ENCODE results near the gene KLRC4. TPM values are rescaled to one million over a fixed set of nuclear protein-coding genes. Genes with fewer than 3 reads are reported as not detected.
"Not testable (repeated sequence)": the region's sequence is repeated elsewhere in the genome, so short reads cannot be mapped to it uniquely, and the experiment has no call there.

The KLRC4 gene, protein sequence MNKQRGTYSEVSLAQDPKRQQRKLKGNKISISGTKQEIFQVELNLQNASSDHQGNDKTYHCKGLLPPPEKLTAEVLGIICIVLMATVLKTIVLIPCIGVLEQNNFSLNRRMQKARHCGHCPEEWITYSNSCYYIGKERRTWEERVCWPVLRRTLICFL
- total RNA-seq, result 1.1 TPM

DNA sequence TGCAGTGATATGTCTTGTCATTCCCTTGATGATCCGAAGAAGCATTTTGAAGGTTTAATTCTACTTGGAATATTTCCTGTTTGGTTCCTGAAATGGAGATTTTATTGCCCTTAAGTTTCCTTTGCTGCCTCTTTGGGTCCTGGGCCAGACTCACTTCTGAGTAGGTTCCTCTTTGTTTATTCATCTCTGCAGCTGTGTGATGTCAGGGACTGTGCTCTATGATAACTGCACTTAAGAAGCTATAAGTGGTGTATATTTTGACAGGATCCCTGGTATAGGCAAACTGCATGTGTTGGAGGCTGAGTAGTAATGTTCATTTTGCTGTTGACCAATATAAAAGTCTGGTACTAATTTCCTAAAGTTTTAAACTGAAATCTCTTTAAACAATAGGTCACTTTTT lies at the start of gene KLRC4:
KLRC4 (minus strand) TSS at position 366 of the 400 bp plus-strand sequence; CDS start at position 184, 182 bp downstream.
- no peak for DNase-seq (ENCODE audit: low spot score)

DNA sequence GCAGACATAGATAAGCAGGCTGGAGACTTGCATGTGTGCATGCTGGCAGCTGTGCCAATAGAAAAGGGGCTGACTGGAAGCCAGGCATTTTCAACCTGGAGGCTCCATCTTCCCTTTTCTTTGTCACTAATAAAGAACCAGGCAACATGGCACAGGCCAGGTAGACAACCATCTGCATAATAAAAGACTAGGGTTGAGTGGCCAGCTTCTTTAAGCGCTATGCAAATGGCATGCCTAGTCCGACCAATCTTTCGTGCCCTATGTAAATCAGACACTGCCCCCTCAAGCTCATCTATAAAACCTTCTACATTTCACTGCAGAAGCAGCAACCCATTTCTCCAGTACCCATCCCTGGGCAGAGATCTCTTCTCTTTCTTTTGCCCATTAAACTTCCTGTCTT lies 48.2 kb upstream of the KLRC4 start:
- no peak for DNase-seq (ENCODE audit: low spot score)

DNA sequence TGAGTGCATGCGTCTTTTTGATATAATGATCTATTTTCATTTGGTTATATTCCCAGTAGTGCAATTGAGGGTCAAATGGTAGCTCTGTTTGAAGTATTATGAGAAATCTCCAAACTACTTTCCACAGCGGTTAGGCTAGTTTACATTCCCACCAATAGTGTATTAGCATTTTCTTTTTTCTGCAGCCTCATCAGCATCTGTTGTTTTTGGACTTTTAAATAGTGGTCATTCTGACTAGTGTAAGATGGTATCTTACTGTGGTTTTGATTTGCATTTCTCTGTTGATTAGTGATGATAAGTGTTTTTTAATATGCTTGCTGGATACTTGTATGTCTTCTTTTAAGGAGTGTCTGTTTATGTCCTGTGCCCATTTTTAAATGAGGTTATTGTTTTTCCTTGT lies 47.3 kb upstream of the KLRC4 start:
- no peak for DNase-seq (ENCODE audit: low spot score)

DNA sequence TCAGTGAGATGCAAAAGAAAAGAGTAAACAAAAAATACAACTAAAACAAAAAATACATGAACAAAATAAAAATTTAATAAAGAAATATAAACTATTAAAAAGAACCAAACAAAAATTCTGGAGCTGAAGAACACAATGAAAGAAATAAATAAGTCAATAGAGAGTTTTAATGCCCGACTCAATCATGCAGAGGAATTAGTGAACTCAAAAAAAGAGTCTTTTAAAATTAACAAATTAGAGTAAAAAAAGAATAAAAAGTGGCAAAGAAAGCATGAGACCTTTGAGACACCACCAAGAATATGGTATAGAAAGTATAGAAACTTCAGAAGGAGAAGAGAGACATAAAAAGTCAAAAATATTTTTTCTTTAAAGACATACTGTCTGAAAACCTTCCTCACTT lies 46.2 kb upstream of the KLRC4 start:
- DNase-seq (ENCODE audit: low spot score), result no peak

GRCh38 chr12:10454531-10454930 lies 45.0 kb upstream of the KLRC4 start:
- no peak for DNase-seq (ENCODE audit: low spot score)

GRCh38 chr12:10453156-10453555 lies 43.6 kb upstream of the KLRC4 start, which contains the start of gene KLRC1:
TSS of gene KLRC1 (minus strand) at chr12:10453377. CDS start at chr12:10451156, 2,221 bp downstream.
- DNase-seq (ENCODE audit: low spot score), result no peak

DNA sequence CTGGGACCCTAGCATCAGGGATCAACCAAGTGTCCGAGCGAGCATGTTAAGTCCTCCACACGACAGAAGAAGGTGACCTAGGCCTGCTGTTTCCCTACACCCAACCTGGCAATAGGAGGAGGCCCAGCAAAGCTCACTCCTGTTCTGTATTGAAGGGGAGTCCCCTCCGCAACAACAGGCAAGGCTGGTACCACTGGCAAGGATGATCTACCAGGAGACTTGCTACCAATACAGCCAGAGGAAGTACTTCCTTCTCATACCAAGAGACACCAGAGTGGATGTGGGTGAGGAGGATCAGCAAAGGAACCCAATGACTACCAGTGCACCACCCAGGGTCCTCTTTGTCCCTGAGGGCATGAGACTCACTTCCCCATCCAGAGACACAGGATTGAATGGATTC lies 38.7 kb upstream of the KLRC4 start:
- no peak for DNase-seq (ENCODE audit: low spot score)

GRCh38 chr12:10446052-10446451 lies 36.5 kb upstream of the KLRC4 start:
- not testable (repeated sequence) for DNase-seq (ENCODE audit: low spot score)

DNA sequence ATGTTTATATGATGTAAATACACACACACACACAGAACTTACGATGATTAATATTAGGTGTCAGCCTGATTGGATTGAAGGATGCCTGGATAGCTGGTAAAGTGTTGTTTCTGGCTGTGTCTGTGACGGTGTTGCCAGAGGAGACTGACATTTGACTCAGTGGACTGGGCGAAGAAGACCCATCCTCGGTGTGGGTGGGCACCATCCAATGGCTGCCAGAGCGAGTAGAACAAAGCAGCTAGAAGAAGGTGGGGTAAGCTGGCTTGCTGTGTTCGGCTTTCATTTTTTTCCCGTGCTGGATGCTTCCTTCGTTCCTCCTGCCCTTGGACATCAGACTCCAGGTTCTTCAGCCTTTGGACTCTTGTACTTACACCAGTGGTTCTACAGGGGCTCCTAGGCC lies 31.6 kb upstream of the KLRC4 start:
- not testable (repeated sequence) for DNase-seq (ENCODE audit: low spot score)

- DNase-seq (ENCODE audit: low spot score), result not testable (repeated sequence)
Measured at GRCh38 chr12:10439608-10440274, 30.2 kb upstream of the KLRC4 start.

- DNase-seq (ENCODE audit: low spot score), result not testable (repeated sequence)
Measured at GRCh38 chr12:10437601-10438000, 28.0 kb upstream of the KLRC4 start.

DNA sequence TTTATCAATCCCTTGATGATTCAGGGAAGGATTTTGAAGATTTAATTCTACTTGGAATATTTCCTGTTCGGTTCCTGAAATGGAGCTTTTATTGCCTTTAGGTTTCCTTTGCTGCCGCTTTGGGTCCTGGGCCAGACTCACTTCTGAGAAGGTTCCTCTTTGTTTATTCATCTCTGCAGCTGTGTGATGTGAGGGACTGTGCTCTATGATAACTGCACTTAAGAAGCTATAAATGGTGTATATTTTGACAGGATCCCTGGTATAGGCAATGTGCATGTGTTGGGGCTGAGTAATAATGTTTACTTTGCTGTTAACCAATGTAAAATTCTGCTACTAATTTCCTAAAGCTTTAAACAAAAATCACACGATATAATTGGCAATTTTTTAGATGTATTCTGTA lies 26.3 kb upstream of the KLRC4 start, which contains the start of gene KLRC2:
KLRC2 (minus strand) TSS at position 195 of the 400 bp plus-strand sequence; CDS start at position 171, 24 bp downstream.
- not testable (repeated sequence) for DNase-seq (ENCODE audit: low spot score)

DNA sequence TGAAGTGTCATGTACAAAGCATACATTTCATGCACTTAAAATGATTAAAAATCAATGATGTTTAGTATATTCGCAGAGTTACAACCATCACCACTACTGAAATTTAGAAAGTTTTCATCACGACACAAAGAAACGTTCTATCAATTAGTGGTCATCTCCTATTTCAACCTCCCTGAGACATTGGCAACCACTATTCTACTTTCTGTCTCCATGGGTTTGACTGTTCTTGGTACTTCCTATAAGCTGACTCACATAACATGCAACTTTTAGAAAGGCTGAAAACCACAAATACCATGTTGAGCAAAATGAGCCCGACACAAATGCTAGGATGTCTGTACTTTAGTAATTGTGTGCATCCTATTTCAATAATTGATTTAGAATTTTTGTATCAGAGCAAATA lies 21.1 kb upstream of the KLRC4 start:
- not testable (repeated sequence) for DNase-seq (ENCODE audit: low spot score)

DNA sequence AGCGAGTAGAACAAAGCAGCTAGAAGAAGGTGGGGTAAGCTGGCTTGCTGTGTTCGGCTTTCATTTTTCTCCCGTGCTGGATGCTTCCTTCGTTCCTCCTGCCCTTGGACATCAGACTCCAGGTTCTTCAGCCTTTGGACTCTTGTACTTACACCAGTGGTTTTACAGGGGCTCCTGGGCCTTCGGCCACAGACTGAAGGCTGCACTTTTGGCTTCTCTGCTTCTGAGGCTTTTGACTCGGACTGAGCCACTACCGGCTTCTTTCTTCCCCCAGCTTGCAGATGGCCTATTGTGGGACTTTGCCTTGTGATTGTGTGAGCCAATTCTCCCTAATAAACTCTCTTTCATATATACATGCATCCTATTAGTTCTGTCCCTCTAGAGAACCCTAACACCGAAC lies 16.4 kb upstream of the KLRC4 start:
- not testable (repeated sequence) for DNase-seq (ENCODE audit: low spot score)

DNA sequence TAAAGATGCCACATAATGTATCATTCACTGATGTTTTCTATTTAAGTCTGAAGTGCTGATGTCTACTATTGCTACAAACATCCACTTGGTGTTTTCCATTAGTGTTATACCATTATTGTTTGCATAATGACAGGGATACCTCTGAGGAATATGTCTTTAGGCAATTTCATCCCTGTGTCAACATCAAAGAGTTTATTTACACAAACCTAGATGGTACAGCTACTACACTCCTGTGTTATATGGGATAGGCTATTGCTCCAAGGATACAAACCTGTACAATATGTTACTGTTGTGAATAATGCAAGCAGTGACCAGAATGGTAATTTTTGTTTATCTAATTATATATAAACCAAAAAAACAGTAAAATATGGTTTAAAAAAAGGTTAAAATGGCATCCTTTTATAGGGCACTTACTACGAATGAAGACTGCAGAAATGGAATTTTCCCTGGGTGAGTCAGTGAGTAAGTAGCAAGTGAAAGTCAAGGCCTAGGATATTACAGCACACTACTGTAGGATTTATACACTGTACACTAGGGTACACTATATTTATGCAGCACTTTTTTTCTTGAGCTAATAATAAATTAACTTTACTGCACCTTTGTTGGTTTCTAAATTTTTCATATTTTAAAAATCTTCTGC lies 14.8 kb upstream of the KLRC4 start:
- not testable (repeated sequence) for DNase-seq (ENCODE audit: low spot score)

GRCh38 chr12:10422159-10422558 lies 12.6 kb upstream of the KLRC4 start:
- DNase-seq (ENCODE audit: low spot score), result not testable (repeated sequence)

DNA sequence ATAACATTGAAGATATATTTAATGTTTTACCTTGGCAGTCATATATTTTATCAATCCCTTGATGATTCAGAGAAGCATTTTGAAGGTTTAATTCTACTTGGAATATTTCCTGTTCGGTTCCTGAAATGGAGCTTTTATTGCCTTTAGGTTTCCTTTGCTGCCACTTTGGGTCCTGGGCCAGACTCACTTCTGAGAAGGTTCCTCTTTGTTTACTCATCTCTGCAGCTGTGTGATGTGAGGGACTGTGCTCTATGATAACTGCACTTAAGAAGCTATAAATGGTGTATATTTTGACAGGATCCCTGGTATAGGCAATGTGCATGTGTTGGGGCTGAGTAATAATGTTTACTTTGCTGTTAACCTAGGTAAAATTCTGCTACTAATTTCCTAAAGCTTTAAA lies 10.8 kb upstream of the KLRC4 start, which contains the start of gene KLRC3:
KLRC3 (minus strand) TSS at position 262 of the 400 bp plus-strand sequence; CDS start at position 217, 45 bp downstream.
- not testable (repeated sequence) for DNase-seq (ENCODE audit: low spot score)

- no peak for DNase-seq (ENCODE audit: low spot score)
Measured at GRCh38 chr12:10408842-10409241, 715 bp downstream of the KLRC4 start.

DNA sequence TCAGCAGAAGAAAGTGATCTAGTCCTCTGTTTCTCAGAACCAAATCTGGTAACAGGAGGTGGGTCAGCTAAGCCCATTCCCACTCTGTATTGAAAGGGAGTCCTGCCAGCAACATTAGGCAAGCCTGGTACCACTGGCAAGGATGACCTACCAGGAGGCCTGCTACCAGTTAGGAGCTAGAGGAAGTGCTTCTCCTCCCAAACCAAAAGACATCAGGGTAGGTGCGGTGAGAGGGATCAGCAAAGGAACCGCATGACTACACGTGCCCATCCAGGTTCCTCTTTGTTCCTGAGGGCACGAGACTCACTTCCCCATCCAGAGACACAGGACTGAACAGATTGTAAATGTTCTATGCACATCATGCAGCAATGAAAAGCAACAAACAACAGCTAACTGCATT lies 2.8 kb downstream of the KLRC4 start:
- no peak for DNase-seq (ENCODE audit: low spot score)

- no peak for DNase-seq (ENCODE audit: low spot score)
Measured at GRCh38 chr12:10405294-10405693, 4.3 kb downstream of the KLRC4 start.

DNA sequence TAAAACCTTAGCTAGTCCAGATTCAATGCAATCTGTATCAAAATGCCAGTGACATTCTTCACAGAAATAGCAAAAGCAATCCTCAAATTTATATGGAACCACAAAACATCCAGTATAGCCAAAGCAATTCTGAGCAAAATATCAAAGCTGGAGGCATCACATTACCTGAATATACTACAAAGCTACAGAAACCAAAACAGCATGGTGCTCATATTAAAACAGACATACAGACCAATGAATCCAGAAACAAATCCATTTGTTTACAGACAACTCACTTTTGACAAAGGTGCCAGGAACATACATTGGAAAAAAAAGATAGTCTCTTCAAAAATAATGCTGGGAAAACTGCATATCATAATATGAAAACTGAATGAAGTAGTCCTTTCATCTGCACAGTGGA lies 4.8 kb downstream of the KLRC4 start:
- no peak for DNase-seq (ENCODE audit: low spot score)

DNA sequence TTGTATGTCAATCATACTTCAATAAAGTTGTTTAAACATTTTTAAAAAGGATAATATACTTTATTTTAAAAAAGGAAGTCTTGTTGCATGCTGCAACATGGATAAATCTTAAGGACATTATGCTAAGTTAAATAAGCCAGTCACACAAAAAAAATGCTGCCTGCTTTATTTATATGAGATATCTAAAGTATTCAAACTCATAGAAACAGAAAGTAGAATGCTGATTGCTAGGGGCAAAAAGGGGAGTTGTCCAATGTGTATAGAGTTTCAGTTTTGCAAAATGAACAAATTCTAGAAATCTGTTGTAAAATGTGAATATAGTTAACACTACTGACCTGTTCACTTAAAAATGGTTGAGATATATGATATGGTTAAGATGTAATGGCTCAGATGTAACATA lies 8.7 kb downstream of the KLRC4 start:
- DNase-seq (ENCODE audit: low spot score), result no peak

GRCh38 chr12:10398168-10398567 lies 11.4 kb downstream of the KLRC4 start:
- no peak for DNase-seq (ENCODE audit: low spot score)

Data from mucosa of gallbladder (tissue), 1 donor.